COLO668 (cell line): ENCODE measurements around the gene OR1M1.
"Not testable (repeated sequence)": the region's sequence is repeated elsewhere in the genome, so short reads cannot be mapped to it uniquely, and the experiment has no call there.

Experiments used
- DNase-seq: peaks from one replicate; lab custom pipeline; 2025; ENCODE audit not compliant: unreplicated experiment; lab: John Stamatoyannopoulos, UW

OR1M1 gene

GRCh38 chr19:9086761-9087160 is at the start of gene OR1M1:
OR1M1 (plus strand) TSS chr19:9087061; CDS start chr19:9093245, 6,184 bp downstream.
- DNase-seq = no peak

- DNase-seq = no peak
These were observed 49.3 kb upstream of the OR1M1 start for GRCh38 chr19:9037400-9038062.

- no peak for DNase-seq
These were observed 47.1 kb upstream of the OR1M1 start for GRCh38 chr19:9039728-9040127.

GRCh38 chr19:9040131-9040530 is 46.7 kb upstream of the OR1M1 start:
- no peak for DNase-seq

- no peak for DNase-seq
These were observed 45.8 kb upstream of the OR1M1 start for GRCh38 chr19:9041023-9041422.

- DNase-seq = no peak
These were observed 43.3 kb upstream of the OR1M1 start for GRCh38 chr19:9043524-9043923.

- DNase-seq = no peak
These were observed 42.4 kb upstream of the OR1M1 start for GRCh38 chr19:9044449-9044848.

- DNase-seq = no peak
These were observed 40.2 kb upstream of the OR1M1 start for GRCh38 chr19:9046694-9047093.

- DNase-seq = no peak
These were observed 34.0 kb upstream of the OR1M1 start for GRCh38 chr19:9052894-9053293.

- DNase-seq = not testable (repeated sequence)
These were observed 33.2 kb upstream of the OR1M1 start for GRCh38 chr19:9053674-9054073.

- DNase-seq = no peak
These were observed 32.7 kb upstream of the OR1M1 start for GRCh38 chr19:9054207-9054606.

GRCh38 chr19:9054765-9055164 is 32.1 kb upstream of the OR1M1 start:
- DNase-seq = no peak

GRCh38 chr19:9056131-9056530 is 30.7 kb upstream of the OR1M1 start:
- not testable (repeated sequence) for DNase-seq

- no peak for DNase-seq
These were observed 29.2 kb upstream of the OR1M1 start for GRCh38 chr19:9057505-9058258.

GRCh38 chr19:9058905-9059667 is 27.8 kb upstream of the OR1M1 start:
- DNase-seq = no peak

GRCh38 chr19:9060564-9061340 is 26.1 kb upstream of the OR1M1 start:
- no peak for DNase-seq

GRCh38 chr19:9061879-9062278 is 25.0 kb upstream of the OR1M1 start:
- DNase-seq = no peak

- DNase-seq = no peak
These were observed 21.3 kb upstream of the OR1M1 start for GRCh38 chr19:9065457-9066014.

GRCh38 chr19:9070066-9070465 is 16.8 kb upstream of the OR1M1 start:
- DNase-seq = no peak

- DNase-seq = not testable (repeated sequence)
These were observed 15.1 kb upstream of the OR1M1 start for GRCh38 chr19:9071720-9072119.

- no peak for DNase-seq
These were observed 13.1 kb upstream of the OR1M1 start for GRCh38 chr19:9073806-9074205.
